ENCODE results near the gene CLASP1.

Gene CLASP1

GRCh38 chr2:121294881-121295840, 354.1 kb downstream of the CLASP1 start:
- no peak overlapping the region for H3K4me3 Mint-ChIP-seq
- H3K36me3 Mint-ChIP-seq, result no peaks in the 10 kb centered on the region
- no peaks in the 10 kb centered on the region for H3K9me3 Mint-ChIP-seq
- no peak for ATAC-seq
- H3K4me1 Mint-ChIP-seq, result no peaks in the 10 kb centered on the region
- peaks cover 25% of the 10 kb centered on the region for H3K27me3 Mint-ChIP-seq
- no peak overlapping the region for H3K27ac Mint-ChIP-seq

DNA sequence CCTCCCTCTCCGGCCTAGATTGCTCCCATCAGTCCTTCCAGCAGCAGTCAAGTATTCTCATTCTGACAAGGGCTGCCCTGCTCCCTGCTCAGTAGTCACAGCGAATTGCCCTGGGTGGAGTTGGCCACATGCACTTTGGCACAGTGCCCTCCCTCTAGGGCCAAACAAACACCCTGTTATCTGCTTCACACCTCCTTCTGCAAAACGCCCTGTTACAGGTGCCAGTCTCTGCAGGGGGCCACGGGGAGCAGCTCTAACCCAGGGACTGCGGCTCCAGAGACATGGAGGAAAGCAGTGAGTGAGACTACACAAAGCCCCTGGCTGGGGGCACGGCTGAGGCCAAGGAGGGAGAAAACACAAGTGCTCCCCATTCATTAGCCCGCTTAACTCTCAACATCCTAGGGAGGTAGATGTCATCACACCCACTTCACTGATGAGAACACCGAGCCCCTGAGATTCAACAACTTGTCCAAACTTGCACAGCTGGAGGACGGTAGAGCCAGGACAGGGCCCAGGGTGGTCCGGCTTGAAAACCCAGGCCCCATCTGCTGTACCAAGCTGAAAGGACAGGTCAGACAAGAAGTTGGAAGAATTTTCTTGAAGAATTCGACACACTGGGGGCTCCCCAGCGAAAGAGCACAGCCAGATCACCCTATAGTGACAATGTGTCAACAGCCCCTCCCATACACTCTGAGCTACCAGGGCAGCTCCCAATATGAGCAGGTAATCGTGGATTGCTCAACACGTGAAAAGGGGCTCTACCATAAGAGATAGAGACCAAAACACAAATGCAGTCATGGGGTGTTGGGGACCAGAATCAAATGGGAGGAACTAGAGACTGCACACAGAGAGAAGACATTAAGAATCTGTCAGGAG, 355.6 kb downstream of the CLASP1 start:
- peaks cover 16% of the 10 kb centered on the region for H3K27me3 Mint-ChIP-seq
- H3K36me3 Mint-ChIP-seq, result no peaks in the 10 kb centered on the region
- no peaks in the 10 kb centered on the region for H3K9me3 Mint-ChIP-seq
- no peaks in the 10 kb centered on the region for H3K4me1 Mint-ChIP-seq
- no peak overlapping the region for H3K27ac Mint-ChIP-seq
- no peak for ATAC-seq
- H3K4me3 Mint-ChIP-seq, result no peak overlapping the region

- ATAC-seq, result no peak
- Mint-ChIP-seq H3K27ac (no peak overlapping the region), H3K4me1 (peaks cover 13% of the 10 kb centered on the region), H3K4me3 (no peak overlapping the region), H3K9me3 (no peaks in the 10 kb centered on the region), H3K27me3 (peaks cover 10% of the 10 kb centered on the region), H3K36me3 (no peaks in the 10 kb centered on the region)
These were observed 358.0 kb downstream of the CLASP1 start for GRCh38 chr2:121291251-121291580.

GRCh38 chr2:121289271-121289670, 360.0 kb downstream of the CLASP1 start:
- peaks cover 13% of the 10 kb centered on the region for H3K27me3 Mint-ChIP-seq
- H3K4me3 Mint-ChIP-seq, result no peak overlapping the region
- ATAC-seq, result no peak
- no peaks in the 10 kb centered on the region for H3K36me3 Mint-ChIP-seq
- H3K27ac Mint-ChIP-seq, result no peak overlapping the region
- no peaks in the 10 kb centered on the region for H3K9me3 Mint-ChIP-seq
- H3K4me1 Mint-ChIP-seq, result peaks cover 15% of the 10 kb centered on the region

DNA sequence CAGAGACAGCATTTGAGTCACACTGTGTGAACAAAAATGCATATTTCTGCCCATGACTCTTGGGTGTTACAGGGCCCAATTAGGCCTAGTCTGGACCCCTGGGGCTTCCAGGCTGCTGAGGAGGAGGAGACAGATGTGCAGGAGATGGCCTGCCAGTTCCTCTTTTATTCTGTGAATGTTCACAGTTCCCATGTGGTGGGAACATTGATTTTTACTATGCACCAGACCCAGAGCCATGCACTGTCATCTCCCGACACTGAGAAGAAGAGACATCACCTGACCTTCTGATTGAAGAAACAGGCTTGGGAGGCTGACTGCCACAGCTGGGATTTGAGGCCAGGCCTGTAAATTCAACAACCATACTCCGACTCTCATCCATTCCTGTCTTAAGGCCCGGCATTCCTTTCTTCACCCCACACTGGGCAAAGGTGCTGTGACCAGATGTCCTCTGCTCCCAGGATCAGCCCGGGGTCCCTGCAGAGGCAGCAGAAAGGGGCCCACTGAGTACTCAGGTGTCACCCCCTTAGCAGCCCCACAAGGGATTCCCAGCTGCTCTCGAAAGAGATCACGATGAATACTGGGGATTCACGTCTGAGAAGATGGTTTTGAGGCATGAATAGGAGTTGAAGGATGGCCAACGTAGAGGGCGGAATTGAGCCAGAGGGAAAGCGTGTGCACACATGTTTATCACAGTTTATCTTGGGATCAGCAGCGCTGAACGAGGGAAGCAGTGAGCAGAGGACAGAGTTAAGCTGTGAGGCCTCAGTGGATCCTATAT, 360.6 kb downstream of the CLASP1 start:
- no peak overlapping the region for H3K4me3 Mint-ChIP-seq
- no peak for ATAC-seq
- H3K27me3 Mint-ChIP-seq, result peaks cover 15% of the 10 kb centered on the region
- no peak overlapping the region for H3K27ac Mint-ChIP-seq
- H3K4me1 Mint-ChIP-seq, result peaks cover 22% of the 10 kb centered on the region
- no peaks in the 10 kb centered on the region for H3K36me3 Mint-ChIP-seq
- no peaks in the 10 kb centered on the region for H3K9me3 Mint-ChIP-seq

DNA sequence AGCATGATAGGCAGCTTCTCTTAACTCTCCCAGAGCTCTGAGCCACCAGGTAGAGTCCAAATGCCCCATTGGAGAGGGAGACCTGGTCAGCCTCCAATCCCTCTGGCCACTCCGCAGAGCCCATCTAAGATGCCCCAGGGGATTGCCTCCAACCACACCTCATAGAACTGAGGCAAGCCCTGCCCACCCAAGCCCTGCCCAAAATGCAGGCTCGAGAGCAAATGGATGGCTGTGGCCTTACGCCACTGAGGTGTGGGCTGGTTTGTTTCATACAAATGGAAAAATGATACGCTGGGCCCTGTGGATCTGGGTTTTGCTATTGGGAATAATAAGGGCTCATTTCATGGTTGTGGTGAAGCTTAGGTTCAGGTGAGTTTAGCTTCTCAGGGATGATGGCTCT, 361.3 kb downstream of the CLASP1 start:
- ATAC-seq, result no peak
- H3K36me3 Mint-ChIP-seq, result no peaks in the 10 kb centered on the region
- no peaks in the 10 kb centered on the region for H3K9me3 Mint-ChIP-seq
- no peak overlapping the region for H3K4me3 Mint-ChIP-seq
- H3K4me1 Mint-ChIP-seq, result peaks cover 25% of the 10 kb centered on the region
- no peak overlapping the region for H3K27ac Mint-ChIP-seq
- H3K27me3 Mint-ChIP-seq, result peaks cover 16% of the 10 kb centered on the region

Data from stimulated activated memory B cell treated with anti-CD40 and anti-IgM and Interleukin-4, amounts not matched to agents 10 μg/mL and 1 μg/mL and 100 μg/mL, for 72 hours (primary cell).